GM21423 (cell line): ENCODE results near the gene TCF15.

Source experiments
- ATAC-seq: cut with Tn5 transposase; IDR thresholded peaks from one replicate; pipeline ENCODE4 v1.9.1; 2021; ENCODE audit warnings: mild to moderate bottlenecking, moderate library complexity; ENCODE audit not compliant: unreplicated experiment

The TCF15 gene

DNA sequence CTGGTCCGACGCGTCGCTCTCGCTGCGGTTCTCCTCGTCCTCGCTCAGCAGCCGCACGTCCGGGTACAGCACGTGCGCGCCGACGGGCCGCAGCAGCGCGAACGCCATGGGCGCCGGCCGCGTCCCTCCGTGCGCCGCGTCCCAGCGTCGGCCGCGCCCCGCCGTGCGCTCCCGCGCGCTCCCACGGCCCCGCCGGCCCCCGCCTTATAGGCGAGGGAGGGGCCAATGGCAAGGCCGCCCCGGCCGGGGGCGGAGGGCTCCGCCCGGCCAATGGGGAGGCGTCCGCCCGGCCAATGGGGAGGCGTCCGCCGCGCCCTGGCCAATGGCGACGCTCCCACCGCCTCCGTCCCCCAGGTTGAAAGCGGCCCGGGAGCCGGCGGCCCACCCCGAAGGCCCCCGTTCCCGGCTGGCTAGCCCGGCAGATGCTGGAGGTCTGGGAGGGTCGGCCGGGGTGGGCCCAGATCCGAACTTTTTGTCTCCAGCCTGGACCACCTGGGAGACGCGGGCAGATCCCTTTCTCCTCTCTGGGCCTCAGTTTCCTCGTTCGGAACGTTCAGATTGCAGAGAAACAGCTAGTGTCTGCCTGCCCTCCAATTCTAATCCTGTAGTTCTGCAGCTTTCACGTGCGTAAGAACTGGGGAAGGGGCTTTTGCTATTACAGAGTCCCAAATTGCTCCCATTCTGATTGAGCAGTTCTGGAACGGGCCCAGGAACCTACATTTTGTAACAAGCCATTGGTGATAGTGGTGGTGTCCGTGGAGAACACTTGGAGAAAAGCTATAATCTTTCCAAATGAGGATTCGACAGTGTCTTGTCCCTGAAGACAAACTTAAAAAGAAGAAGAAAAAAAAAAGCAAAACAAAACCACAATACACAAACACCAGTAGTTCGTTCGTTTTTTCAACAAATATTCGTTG, at the start of gene TCF15:
TCF15 (minus strand) TSS at position 180 of the 917 bp plus-strand sequence; CDS start at position 108, 72 bp downstream.
- no peak for ATAC-seq

DNA sequence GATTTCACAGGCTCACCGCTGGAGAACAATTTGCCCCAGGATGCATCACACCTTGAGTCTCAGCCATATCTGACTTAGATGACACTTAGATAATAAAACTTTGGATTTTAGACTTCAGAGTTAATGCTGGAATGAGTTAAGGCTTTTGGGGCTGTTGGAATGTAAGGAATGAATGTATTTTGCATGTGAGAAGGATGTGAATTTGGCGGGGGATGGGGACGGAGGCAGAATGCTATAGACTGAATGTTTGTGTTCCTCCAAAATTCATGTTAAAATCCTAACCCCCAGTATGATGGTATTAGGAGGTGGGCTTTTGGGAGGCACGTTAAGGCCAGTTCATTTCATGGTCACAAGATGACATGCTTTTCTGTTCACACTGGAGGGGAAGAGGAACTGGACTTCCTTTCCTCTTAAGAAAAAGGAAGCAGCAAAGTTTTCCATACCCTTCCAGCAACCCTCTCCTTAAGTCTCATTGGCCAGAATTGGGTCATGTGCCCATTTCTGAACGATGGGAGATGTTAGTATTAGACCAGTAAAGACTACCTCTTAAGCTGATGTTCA, 48.7 kb upstream of the TCF15 start:
- ATAC-seq = no peak

DNA sequence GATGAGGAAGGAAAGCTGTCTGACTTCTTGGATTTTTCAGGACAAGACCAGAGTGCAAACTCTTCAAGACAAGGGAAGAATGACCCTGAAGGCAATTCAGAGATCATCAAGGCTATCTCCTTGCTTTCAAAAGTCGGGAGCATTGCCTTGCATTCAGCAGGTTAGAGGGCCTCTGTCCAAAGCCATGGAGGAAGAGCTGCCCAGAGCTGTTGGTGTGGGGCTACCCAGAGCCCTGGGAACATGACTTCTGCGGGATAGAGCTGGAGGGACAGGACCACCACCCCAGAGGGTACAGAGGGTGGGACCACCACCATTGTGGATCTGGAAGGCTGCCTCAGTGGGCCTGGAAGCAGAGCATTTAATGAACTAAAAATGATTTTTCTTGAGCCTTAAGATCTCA, 48.1 kb upstream of the TCF15 start:
- ATAC-seq = no peak

- ATAC-seq = no peak
These were observed 45.9 kb upstream of the TCF15 start for GRCh38 chr20:655726-656624.

GRCh38 chr20:654417-654750, 44.3 kb upstream of the TCF15 start:
- no peak for ATAC-seq

DNA sequence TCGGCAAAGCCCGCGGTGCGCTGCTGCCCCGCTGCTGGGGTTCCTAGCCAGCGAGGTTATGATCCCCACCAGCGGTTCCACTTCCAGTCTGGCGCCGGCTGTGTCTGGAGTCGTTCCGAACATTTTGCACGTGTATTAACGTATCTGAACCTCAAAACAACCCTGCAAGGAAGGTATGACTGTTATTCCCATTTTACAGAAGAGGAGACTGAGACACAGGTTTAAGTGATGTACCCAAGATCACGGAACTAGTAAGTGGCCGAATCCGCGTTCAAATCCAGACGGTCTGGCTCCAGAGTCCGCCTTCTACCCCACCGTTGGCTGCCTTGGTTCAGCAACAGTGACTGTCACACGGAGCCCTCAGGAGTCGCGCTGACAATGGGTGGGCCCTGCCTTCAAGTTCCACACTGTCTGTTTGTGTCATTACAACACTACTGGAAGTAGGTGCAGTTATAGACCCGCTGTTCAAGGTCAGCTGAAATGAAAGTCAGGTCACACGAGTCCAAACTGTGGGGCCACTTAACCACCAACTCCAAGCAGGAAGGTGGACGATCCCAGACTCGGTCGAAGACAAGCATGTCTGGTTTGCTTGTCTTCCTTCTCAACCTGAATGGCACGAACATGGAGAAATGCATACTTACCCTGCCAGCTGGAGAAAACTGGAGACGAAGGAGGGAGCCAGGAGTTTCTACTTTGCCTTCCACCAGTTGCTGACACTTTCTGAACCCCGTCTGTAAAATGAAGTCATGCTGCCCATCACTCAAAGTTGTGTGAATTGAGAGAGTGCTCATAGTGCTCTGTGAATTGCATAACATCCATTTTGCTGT, 43.7 kb upstream of the TCF15 start:
- ATAC-seq = no peak

DNA sequence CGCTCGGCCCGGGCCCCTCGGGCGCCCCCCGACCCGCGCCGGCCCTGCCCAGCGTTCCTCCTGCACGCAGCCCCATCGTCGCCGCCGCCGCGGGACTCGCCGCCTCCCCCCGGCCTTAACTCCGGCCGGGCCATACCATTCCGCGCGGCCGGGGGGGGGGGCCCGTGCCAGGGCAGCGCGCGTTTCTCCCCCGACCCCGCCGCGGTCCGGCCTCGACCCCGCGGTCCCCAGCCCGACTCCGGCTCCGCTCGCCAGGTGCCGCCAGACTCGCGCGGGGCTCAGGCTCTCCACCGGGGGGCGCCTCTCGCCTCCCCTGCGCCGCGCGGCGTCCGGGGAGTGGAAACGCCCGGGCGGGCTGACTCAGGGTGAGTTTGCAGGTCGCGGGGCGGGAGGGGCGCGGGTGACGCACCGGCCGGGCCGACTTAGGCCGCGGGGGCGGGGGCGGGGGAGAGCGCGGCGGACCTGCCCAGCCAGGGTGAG, 43.0 kb upstream of the TCF15 start, which contains the start of gene SRXN1:
SRXN1 (minus strand) TSS at position 91 of the 480 bp plus-strand sequence; CDS start at position 76, 15 bp downstream.
- ATAC-seq = peak; percentile 80

- ATAC-seq = peak; percentile 7
These were observed 42.6 kb upstream of the TCF15 start for GRCh38 chr20:652615-653109.

DNA sequence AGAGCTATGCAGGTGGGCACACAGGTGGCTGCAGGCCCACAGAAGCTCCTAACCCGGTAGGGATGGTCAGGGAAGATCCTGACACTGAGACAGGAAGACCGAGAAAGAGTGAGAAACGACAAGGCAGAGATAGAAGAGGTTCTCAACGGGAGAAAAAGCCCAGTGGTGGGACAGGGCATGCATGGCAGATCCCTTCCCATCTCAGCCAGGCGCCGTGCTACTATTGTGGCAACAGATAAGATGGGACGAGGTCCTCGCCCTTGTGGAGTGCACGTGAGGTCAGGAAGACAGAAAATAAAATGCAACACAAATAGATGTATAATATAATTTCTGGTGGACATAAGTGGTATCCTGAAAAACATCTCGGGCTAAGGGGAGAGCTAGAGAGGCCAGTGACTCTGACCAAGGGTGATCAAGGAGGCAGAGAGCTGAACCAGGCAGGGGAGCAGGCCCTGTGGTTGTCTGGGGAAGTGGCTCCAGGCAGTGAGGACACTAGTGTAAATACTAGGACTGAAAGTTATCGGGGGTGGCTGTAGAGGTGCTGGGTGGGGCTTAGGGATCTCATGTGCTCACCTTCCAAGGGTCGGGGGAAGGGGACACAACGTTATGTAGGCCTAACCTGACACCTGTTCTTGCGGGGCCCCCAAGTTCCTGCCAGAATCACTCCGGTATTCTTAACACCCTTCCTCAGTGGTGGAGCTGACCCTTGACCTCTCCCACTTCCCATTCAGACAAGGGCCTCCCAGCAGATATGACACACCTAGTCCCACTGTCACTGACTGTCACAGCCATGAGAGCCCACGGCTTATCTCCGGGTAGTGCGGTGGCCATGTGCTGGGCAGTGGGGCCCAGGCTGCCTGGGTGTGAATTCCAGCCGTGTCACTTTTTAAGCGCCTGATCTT, 41.9 kb upstream of the TCF15 start:
- ATAC-seq = no peak

DNA sequence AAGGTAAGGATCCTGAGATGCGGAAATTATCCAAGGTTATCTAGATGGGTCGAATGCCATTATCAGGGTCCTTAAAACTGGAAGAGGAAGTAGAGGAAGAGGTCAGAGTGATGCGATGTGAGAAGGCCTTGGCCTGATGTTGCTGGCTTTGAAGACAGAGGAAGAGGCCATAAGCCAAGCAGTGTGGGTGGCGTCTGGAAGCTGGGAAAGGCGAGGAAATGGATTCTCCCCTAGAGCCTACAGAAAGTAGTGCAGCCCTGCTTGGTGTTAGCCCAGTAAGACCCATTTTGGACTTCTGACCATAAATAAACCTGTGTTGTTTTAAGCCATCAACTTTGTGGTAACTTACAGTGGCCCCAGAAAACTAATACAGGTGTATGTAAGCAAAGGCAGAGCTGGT, 40.8 kb upstream of the TCF15 start:
- no peak for ATAC-seq

- no peak for ATAC-seq
These were observed 40.2 kb upstream of the TCF15 start for GRCh38 chr20:650281-650680.

DNA sequence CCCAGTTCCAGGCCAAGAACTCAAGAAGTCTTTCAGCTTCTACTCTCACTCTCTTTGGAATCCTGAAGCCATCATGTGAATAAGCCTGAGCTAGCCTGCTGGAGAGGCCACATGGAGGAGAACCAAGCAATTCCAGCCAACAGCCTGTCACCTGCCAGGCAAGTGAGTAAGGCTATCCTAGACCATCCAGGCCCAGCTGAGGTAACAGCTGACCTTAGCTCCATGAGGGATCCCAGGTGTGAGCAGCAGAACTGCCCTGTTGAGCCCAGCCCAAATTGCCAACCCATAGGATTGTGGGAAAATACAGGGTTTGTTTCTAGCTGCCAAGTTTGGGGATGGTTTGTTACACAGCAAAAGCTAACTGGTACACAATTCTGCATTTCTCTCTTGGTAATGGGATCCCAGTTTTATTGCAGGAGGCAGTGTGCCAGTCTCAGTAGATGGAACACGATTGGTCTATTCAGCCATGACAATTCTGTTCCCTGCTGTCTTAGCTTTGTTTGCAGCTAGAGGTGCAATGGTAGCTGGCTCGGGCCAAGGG, 37.4 kb upstream of the TCF15 start:
- ATAC-seq = no peak

DNA sequence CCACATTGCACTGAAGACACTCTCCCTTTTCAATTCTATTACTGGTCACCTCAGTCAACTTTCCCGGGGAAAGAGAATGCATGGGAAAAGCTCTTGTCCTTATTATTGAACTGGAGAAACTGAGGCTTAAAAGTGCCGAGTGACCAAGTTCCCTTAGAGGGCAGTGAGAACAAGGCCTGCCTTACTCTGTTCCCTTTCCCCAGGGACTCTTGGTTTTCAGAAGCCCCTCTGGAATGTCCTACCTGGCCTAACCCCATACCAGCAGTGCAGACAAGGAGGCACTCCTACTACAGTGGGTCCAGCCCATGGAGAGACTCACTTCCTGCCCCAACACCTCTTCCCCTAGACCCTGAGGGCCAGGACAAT, 36.7 kb upstream of the TCF15 start:
- ATAC-seq = no peak

- ATAC-seq = no peak
These were observed 36.2 kb upstream of the TCF15 start for GRCh38 chr20:646107-646867.

GRCh38 chr20:645318-646106, 35.4 kb upstream of the TCF15 start:
- ATAC-seq = peak; percentile 83

GRCh38 chr20:644692-645317, 34.7 kb upstream of the TCF15 start:
- no peak for ATAC-seq
